ENCODE results near the gene ATG7.

ATG7 gene

GRCh38 chr3:11541321-11542303 is 269.4 kb downstream of the ATG7 start:
- no peak for FAIRE-seq

GRCh38 chr3:11542551-11542950 is 270.4 kb downstream of the ATG7 start:
- no peak for FAIRE-seq

GRCh38 chr3:11543141-11543947 is 271.1 kb downstream of the ATG7 start:
- no peak for FAIRE-seq

GRCh38 chr3:11543948-11544387 is 271.8 kb downstream of the ATG7 start:
- FAIRE-seq: no peak

GRCh38 chr3:11544412-11545181 is 272.4 kb downstream of the ATG7 start:
- no peak for FAIRE-seq

GRCh38 chr3:11545186-11545851 is 273.1 kb downstream of the ATG7 start:
- no peak for FAIRE-seq

- no peak for FAIRE-seq
These were observed 274.6 kb downstream of the ATG7 start for GRCh38 chr3:11546657-11547302.

GRCh38 chr3:11547498-11547897 is 275.3 kb downstream of the ATG7 start:
- no peak for FAIRE-seq

GRCh38 chr3:11548721-11549131 is 276.5 kb downstream of the ATG7 start:
- FAIRE-seq: no peak

- no peak for FAIRE-seq
These were observed 277.5 kb downstream of the ATG7 start for GRCh38 chr3:11549580-11550140.

- FAIRE-seq: no peak
These were observed 278.8 kb downstream of the ATG7 start for GRCh38 chr3:11551036-11551435.

- no peak for FAIRE-seq
These were observed 280.4 kb downstream of the ATG7 start for GRCh38 chr3:11552289-11553264.

GRCh38 chr3:11553436-11554235 is 281.4 kb downstream of the ATG7 start:
- FAIRE-seq: no peak

- FAIRE-seq: no peak
These were observed 282.0 kb downstream of the ATG7 start for GRCh38 chr3:11554236-11554610.

GRCh38 chr3:11554666-11555065 is 282.5 kb downstream of the ATG7 start:
- no peak for FAIRE-seq

GRCh38 chr3:11555211-11555782 is 283.1 kb downstream of the ATG7 start:
- no peak for FAIRE-seq

- no peak for FAIRE-seq
These were observed 283.9 kb downstream of the ATG7 start for GRCh38 chr3:11555881-11556633.
